Colonic mucosa (tissue), 4 donors: Measurements from ENCODE around the gene GRK3. TPM values are rescaled to one million over a fixed set of nuclear protein-coding genes. Genes with fewer than 3 reads are reported as not detected.
"Not testable (repeated sequence)": the region's sequence is repeated elsewhere in the genome, so short reads cannot be mapped to it uniquely, and the experiment has no call there.

Experiments
- DNase-seq: peaks from one replicate; pipeline ENCODE4 v3.0.0-alpha.2; 2020
- H3K27ac ChIP-seq: fragments of 200-600 bp; one replicate; pipeline ENCODE4 v1.8.0; 2021
- H3K27me3 ChIP-seq: fragments of 200-600 bp; one replicate; pipeline ENCODE4 v1.8.0; 2021
- H3K36me3 ChIP-seq: fragments of 200-600 bp; one replicate; pipeline ENCODE4 v1.8.0; 2021
- H3K4me1 ChIP-seq: fragments of 200-600 bp; one replicate; pipeline ENCODE4 v1.8.0; 2021; ENCODE audit warnings: mild to moderate bottlenecking
- H3K4me3 ChIP-seq: fragments of 200-600 bp; one replicate; pipeline ENCODE4 v1.8.0; 2021
- H3K9ac ChIP-seq, 2 donors: one replicate each; pipeline ENCODE4 v1.7.0; 2013; ENCODE audit warnings: control low read depth in 2 of 2, low read depth in 2 of 2, low read length in 2 of 2
- H3K9me3 ChIP-seq: fragments of 200-600 bp; one replicate; pipeline ENCODE4 v1.8.0; 2021
- CTCF ChIP-seq: fragments of 200-600 bp; IDR thresholded peaks from one replicate; pipeline ENCODE4 v1.8.0; 2022; ENCODE audit warnings: antibody characterized with exemption, mild to moderate bottlenecking
- intact Hi-C: fragments of 100-400 bp; cut with DNase I; formaldehyde crosslinking; loops from one replicate; pipeline ENCODE4 v1.14.1; 2022
- total RNA-seq, 2 donors: library from RNA; stranded (reverse); fragmentation: NEBNext Ultra II Directional in 1 of 2; extraction: Animal tissue kit (Norgen Biotek cat#: 25700) in 1 of 2; gene quantifications; one replicate each; pipeline ENCODE4 v1.2.1, GENCODE V29; 2021
- donor health status: healthy.
- donor health status: DM: no; HTN: no; CAD: no.
- donor health status: DM: no; HTN: no; CAD: no.

Gene GRK3
- total RNA-seq: 1 to 10 TPM; 2.9 to 5.3 TPM

GRCh38 chr22:25564320-25564978, at the start of gene GRK3:
TSS of gene GRK3 (plus strand) at chr22:25564675. CDS start at chr22:25565041, 366 bp downstream.
- DNase-seq: peak; percentile 77
- H3K27ac ChIP-seq: peak within 1 kb of the TSS; percentile 32
- no peaks in the 10 kb centered on the region for H3K9me3 ChIP-seq
- no peaks in the 10 kb centered on the region for H3K36me3 ChIP-seq
- intact Hi-C loops: no loop called here
- peak within 1 kb of the TSS; percentile 62 for H3K4me3 ChIP-seq
- H3K9ac ChIP-seq: peak within 1 kb of the TSS; percentile 19 to 71
- no peaks in the 10 kb centered on the region for H3K27me3 ChIP-seq
- no peak for TF ChIP-seq CTCF
- H3K4me1 ChIP-seq: no peaks in the 10 kb centered on the region

- no peak for TF ChIP-seq CTCF
- intact Hi-C loops: no loop called here
- Histone ChIP-seq H3K4me3 (no peak overlapping the region), H3K27ac (no peak overlapping the region), H3K9me3 (no peaks in the 10 kb centered on the region), H3K4me1 (no peaks in the 10 kb centered on the region), H3K27me3 (no peaks in the 10 kb centered on the region), H3K9ac (no peak overlapping the region), H3K36me3 (no peaks in the 10 kb centered on the region)
- no peak for DNase-seq
Observed at GRCh38 chr22:25518000-25518663, 46.3 kb upstream of the GRK3 start.

- no peak overlapping the region for H3K4me3 ChIP-seq
- no peak for TF ChIP-seq CTCF
- H3K9me3 ChIP-seq: no peaks in the 10 kb centered on the region
- DNase-seq: no peak
- intact Hi-C loops: no loop called here
- H3K4me1 ChIP-seq: no peaks in the 10 kb centered on the region
- H3K27ac ChIP-seq: no peak overlapping the region
- no peaks in the 10 kb centered on the region for H3K36me3 ChIP-seq
- H3K9ac ChIP-seq: no peak overlapping the region
- no peaks in the 10 kb centered on the region for H3K27me3 ChIP-seq
Observed at GRCh38 chr22:25525376-25525775, 39.1 kb upstream of the GRK3 start.

GRCh38 chr22:25525804-25526584, 38.5 kb upstream of the GRK3 start:
- H3K36me3 ChIP-seq, H3K27ac ChIP-seq, H3K9ac ChIP-seq, H3K27me3 ChIP-seq, H3K9me3 ChIP-seq, DNase-seq, H3K4me1 ChIP-seq, H3K4me3 ChIP-seq, intact Hi-C loops: not testable (repeated sequence)

GRCh38 chr22:25527016-25527415, 37.5 kb upstream of the GRK3 start:
- intact Hi-C loops, H3K4me1 ChIP-seq, H3K9ac ChIP-seq, H3K27ac ChIP-seq, H3K27me3 ChIP-seq, DNase-seq, H3K36me3 ChIP-seq, H3K9me3 ChIP-seq, H3K4me3 ChIP-seq: not testable (repeated sequence)

- H3K9me3 ChIP-seq, H3K27ac ChIP-seq, H3K27me3 ChIP-seq, H3K4me3 ChIP-seq, intact Hi-C loops, DNase-seq, H3K9ac ChIP-seq, H3K4me1 ChIP-seq, H3K36me3 ChIP-seq: not testable (repeated sequence)
Observed at GRCh38 chr22:25528068-25528467, 36.4 kb upstream of the GRK3 start.

- H3K9me3 ChIP-seq, H3K4me3 ChIP-seq, intact Hi-C loops, H3K9ac ChIP-seq, DNase-seq, H3K27me3 ChIP-seq, H3K36me3 ChIP-seq, H3K4me1 ChIP-seq, H3K27ac ChIP-seq: not testable (repeated sequence)
Observed at GRCh38 chr22:25529059-25529458, 35.4 kb upstream of the GRK3 start.

- H3K4me1 ChIP-seq, intact Hi-C loops, H3K27ac ChIP-seq, H3K9ac ChIP-seq, H3K4me3 ChIP-seq, H3K27me3 ChIP-seq, DNase-seq, H3K36me3 ChIP-seq, H3K9me3 ChIP-seq: not testable (repeated sequence)
Observed at GRCh38 chr22:25529541-25530137, 34.8 kb upstream of the GRK3 start.

GRCh38 chr22:25531677-25532076, 32.8 kb upstream of the GRK3 start:
- intact Hi-C loops: not testable (repeated sequence)

More at GRCh38 chr22:25531677-25532076, 32.8 kb upstream of the GRK3 start:
- not testable (repeated sequence) for H3K27me3 ChIP-seq, H3K4me3 ChIP-seq, H3K9me3 ChIP-seq, H3K9ac ChIP-seq, DNase-seq, H3K4me1 ChIP-seq, H3K36me3 ChIP-seq, H3K27ac ChIP-seq
